Measurements from ENCODE around the gene IRF7.

DNA sequence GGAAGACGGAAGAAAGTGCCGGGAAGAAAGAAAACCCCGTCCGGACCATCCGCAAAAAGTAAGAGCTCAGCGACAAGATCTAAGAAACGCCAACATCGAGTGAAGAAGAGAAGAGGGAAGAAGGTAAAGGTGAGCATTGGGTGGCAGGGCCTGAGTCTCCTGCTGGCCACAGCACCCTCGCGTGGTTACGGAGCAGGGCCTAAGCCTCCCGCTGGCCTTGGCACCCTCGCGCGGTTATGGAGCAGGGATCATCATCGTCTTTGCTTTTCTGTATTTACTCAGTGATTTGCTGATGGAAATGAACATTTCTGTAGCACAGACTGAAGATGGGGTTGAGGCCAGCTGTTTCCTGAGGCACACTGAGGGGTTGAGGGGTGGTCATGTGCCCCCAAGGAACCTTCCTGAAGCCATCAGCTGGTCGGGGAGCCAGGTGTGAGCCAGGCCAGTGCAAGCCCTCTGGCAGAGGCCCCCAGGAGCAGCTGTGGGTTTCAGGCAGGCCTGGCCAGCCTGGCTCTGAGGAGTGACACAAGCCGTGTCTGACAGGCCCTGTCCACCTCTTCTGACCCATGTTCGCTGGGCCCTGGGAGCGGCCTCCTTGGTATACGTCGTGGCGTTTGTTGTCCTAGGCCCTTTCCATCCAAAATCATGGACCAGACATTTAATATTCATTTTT, 14.0 kb downstream of the IRF7 start:
- TF ChIP-seq PHB (CRISPR knock-in tag; IDR thresholded peaks at IDR 0.05): no peak
- TF ChIP-seq THRAP3 (IDR thresholded peaks at IDR 0.05; ENCODE audit: borderline replicate concordance): no peak
- TF ChIP-seq, protein P1, sequence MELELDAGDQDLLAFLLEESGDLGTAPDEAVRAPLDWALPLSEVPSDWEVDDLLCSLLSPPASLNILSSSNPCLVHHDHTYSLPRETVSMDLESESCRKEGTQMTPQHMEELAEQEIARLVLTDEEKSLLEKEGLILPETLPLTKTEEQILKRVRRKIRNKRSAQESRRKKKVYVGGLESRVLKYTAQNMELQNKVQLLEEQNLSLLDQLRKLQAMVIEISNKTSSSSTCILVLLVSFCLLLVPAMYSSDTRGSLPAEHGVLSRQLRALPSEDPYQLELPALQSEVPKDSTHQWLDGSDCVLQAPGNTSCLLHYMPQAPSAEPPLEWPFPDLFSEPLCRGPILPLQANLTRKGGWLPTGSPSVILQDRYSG (tag; conservative IDR thresholded peaks at IDR 0.05; ENCODE audit: low read depth): no peak
- TF ChIP-seq SIRT6 (IDR thresholded peaks at IDR 0.05; ENCODE audit: low read depth, low read length): no peak
- TF ChIP-seq ZNF778 (CRISPR knock-in tag; IDR thresholded peaks at IDR 0.05): no peak
- TF ChIP-seq NR2C2 (CRISPR knock-in tag; IDR thresholded peaks at IDR 0.05): no peak
- TF ChIP-seq NR2C2 (tag; IDR thresholded peaks at IDR 0.05): no peak
- TF ChIP-seq, protein P2, sequence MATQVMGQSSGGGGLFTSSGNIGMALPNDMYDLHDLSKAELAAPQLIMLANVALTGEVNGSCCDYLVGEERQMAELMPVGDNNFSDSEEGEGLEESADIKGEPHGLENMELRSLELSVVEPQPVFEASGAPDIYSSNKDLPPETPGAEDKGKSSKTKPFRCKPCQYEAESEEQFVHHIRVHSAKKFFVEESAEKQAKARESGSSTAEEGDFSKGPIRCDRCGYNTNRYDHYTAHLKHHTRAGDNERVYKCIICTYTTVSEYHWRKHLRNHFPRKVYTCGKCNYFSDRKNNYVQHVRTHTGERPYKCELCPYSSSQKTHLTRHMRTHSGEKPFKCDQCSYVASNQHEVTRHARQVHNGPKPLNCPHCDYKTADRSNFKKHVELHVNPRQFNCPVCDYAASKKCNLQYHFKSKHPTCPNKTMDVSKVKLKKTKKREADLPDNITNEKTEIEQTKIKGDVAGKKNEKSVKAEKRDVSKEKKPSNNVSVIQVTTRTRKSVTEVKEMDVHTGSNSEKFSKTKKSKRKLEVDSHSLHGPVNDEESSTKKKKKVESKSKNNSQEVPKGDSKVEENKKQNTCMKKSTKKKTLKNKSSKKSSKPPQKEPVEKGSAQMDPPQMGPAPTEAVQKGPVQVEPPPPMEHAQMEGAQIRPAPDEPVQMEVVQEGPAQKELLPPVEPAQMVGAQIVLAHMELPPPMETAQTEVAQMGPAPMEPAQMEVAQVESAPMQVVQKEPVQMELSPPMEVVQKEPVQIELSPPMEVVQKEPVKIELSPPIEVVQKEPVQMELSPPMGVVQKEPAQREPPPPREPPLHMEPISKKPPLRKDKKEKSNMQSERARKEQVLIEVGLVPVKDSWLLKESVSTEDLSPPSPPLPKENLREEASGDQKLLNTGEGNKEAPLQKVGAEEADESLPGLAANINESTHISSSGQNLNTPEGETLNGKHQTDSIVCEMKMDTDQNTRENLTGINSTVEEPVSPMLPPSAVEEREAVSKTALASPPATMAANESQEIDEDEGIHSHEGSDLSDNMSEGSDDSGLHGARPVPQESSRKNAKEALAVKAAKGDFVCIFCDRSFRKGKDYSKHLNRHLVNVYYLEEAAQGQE (IDR thresholded peaks at IDR 0.05; ENCODE audit: borderline replicate concordance): no peak
- TF ChIP-seq, protein P2 (CRISPR knock-in tag; IDR thresholded peaks at IDR 0.05; ENCODE audit: low read depth): no peak
- TF ChIP-seq, protein P3, sequence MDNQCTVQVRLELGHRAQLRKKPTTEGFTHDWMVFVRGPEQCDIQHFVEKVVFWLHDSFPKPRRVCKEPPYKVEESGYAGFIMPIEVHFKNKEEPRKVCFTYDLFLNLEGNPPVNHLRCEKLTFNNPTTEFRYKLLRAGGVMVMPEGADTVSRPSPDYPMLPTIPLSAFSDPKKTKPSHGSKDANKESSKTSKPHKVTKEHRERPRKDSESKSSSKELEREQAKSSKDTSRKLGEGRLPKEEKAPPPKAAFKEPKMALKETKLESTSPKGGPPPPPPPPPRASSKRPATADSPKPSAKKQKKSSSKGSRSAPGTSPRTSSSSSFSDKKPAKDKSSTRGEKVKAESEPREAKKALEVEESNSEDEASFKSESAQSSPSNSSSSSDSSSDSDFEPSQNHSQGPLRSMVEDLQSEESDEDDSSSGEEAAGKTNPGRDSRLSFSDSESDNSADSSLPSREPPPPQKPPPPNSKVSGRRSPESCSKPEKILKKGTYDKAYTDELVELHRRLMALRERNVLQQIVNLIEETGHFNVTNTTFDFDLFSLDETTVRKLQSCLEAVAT (IDR thresholded peaks at IDR 0.05): no peak
- no peak for TF ChIP-seq KDM1A (IDR thresholded peaks at IDR 0.05)
- no peak for TF ChIP-seq ZNF77 (CRISPR knock-in tag; IDR thresholded peaks at IDR 0.05)
- no peak for TF ChIP-seq EZH2 (IDR thresholded peaks at IDR 0.05; ENCODE audit: borderline replicate concordance, low read depth, low read length)
